HPDE6-E6E7 (cell line): Measurements from ENCODE around the gene EBP.

Source experiments
- DNase-seq: peaks from one replicate; pipeline ENCODE4 v3.0.0; 2011; ENCODE audit warnings: missing footprints; ENCODE audit errors: extremely low spot score

EBP gene

DNA sequence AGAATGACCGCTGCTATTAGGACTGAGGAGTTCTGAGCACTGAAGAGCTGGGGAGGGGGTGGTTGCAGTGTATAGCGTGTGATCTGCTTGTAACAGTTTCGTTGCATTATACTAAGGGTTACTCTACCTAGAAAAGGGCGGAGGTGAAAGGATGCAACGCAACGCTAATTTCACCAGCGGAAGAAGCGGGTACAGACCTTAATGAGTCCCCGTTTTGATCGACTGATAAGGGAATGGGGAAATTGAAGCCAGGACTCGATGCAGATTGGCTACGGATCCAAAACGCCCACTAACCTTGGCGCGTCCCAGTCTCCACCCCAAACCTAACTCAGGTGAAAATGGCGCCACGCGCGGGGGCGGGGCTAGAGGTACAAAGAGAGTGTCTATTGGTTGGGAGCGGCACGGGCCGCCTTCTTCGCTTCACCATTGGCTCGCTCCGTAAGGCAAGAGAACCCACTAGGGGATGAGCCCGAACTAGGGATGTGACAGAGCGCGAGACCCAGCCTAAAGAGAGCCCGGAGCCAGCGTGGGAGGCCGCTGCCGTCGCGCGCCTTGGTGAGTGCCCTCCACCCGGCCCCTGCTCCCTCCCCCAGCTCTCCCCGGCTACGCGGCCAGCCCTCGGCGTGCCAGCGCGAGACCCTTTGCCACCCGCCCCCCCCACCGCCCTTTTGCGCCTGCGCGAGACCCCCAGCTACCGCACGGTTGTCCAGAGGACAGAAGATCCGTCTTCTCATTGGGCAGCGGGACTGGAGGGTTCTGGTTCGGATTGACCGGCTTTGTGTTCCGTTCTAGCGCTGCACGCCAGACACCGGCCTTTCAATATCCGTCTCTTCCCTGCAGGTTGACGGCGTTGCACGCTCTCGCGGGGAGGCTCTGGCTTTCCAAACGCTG is at the start of gene EBP:
Gene EBP (plus strand): TSS at position 456 of the 891 bp plus-strand sequence. CDS start 1,964 bp downstream, outside the sequence.
- DNase-seq: peak; percentile 84

DNA sequence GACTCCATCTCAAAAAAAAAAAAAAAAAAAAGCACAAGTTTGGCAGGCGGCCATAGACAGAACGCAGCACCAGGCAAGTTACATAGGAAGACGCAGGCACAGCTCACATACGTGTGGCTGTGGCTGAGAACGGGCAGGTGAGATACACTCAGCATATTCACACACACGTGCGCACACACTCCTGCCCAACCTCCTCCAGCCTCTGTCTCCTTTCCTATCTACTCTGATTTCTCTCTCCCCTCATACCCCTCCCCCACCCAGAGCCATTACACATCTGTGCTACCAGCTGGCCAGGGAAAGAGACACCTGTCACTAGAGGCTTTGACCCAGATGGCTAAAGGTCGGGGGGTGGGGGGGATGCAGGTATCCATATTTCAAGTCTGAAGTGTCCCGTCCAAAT is 49.4 kb upstream of the EBP start:
- DNase-seq: no peak

DNA sequence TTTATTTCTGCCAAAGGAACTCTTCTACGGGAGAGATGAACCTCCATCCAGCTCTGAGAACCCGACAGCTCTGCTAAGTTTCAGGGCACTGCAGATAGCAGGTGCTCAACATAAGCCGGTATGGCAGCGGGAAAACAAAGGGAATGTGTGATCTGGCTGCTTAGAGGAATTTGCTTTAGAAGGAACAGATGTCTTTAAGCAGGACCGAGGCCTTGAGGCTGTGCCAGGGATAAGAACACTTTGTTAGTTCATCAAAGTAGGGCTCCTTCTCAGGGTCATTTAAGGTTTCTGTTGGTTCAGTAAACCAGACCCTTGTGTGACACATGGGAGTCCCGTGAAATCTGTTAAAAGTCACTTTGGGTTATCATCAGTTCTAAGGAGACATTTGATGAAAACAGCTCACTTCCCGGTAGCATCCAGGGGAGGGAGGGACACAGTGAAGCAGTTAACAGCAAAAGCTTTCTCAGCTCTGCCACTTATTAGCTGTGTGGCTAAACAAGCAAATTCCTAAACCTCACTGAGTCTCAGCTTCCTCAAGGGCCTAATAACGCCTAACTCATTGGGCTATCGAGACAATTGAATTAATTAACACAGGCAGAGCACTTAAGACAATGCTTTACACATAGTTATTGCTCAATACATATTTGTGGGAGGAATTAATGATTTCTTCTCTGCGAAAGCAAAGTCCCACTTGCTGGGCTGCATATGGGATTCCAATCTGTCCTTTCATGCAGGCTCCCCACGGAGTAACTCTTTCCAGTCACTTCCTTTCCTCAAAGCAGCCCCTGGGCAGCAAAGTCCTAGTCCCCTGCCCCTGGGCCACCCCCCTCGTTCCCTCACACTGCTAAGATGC is 48.5 kb upstream of the EBP start:
- DNase-seq: no peak

DNA sequence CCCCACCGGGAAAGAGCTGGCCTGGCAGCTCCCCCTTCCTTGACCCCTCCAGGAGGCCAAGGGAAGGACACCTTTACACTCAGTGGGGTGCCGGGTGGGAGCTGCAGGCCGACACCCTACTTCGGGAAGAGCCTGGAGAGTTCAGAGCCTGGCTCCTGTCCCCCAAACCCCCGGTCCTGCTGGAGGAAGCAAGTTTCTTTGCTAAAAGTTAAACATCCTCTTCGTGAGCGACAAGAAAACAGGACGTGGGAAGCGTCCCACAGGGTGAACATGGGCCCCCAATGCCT is 48.0 kb upstream of the EBP start:
- DNase-seq: no peak

DNA sequence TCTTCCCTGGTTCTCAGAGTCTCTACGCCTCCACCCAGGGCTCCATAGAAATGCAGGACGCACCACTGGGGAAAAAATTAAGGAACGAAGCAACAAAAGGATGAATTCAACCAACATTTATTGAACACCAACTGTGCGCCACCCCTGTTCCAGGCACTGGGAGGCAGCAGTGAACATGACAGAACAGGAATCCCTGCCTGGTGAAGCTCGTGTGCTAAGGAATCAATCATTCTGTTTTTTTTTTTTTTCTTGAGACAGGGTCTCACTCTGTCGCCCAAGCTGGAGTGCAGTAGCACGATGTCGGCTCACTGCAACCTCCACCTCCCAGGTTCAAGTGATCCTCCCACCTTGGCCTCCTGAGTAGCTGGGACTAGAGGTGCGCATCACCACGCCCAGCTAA is 47.5 kb upstream of the EBP start:
- DNase-seq: no peak

DNA sequence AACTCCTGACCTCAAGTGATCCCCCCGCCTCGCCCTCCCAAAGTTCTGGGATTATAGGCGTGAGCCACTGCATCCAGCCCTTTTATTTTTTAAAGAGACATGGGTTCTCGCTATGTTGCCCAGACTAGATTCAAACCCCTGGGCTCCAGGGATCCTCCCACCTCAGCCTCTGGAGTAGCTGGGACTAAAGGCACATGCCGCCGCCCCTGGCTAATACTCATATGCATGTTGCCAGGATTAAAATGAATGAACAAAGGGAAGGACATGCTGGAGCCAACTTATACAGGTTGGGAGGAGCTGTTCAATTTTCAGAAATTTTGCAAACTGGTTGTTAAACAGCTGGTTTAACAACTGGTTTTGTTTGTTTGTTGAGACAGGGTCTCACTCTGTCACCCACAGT is 47.0 kb upstream of the EBP start:
- no peak for DNase-seq

DNA sequence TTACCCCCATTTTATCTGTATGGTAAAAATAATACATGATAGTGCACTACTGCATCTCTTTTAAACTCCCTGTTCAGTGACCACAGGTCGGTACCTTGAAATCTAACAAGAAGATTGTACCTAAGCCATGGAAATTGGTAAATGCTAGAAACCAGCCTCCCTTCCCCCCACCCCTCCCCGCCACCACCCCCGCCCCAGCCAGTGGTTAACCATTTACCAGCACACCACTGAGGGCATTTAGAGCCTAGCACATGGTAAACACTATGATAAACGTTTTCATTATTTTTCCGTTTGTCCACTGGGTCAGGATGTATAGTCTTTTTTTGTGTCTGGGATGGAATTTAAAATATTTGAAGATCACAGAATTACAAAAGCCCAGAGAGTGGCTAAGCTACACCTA is 46.3 kb upstream of the EBP start:
- no peak for DNase-seq

DNA sequence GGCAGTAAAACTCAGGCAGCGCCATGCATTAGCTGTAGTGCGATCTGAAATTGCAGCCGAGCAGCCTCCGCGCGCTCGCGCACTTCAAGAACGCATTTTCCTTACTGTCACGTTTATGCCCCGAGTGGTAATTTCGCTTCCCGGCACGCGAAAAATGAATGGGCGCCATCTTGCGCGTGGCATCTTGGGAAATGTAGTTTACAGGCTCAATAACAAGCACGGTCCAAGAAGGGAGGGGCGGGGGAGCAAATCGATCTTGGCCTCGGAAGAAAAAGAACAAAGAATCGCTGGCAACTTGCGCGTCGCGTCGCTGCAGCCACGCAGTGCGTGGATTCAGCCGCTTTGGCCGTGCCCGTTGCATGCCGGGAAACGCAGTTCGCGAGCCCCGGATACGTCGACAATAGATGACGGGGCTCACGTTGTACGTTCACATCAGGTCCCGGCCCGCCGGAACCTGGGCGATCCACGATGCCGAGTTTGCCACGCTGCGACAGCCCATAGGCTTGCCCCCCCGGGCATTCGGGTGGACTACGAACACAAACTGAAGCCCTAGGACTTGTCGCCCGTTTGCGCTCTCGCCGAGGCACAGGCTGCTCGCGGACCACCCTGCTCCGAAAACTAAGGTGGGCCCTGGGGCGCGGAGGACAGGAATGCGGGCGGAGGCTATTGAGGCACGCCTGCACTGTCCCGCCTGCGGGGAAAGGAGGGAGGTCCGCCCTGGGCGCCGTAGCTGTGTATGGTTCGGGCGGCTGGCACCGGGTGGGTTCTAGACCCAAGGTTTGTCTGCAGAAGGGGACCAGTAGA is 45.6 kb upstream of the EBP start, which contains the start of gene FTSJ1:
Gene FTSJ1 (plus strand): TSS at position 426 of the 804 bp plus-strand sequence. CDS start 1,849 bp downstream, outside the sequence.
- peak; percentile 69 for DNase-seq

DNA sequence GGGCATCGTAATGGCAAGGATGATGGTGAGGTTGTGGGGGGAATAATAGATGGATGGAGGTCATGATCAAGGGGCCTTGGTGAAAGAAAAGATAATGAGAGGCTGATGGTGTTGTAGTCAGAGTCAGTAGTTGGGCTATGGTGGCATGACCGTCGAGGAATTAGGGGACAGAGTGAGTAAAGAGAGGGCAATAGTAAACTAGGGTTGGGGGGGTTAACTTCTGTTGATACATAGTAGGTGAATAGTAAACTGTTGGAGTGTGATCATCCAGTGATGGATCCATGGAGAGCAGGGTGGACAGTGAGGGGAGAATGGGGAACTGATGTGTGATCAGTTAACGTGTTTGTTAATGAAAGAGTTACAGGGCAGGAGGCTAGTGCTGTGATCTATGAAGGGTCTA is 44.7 kb upstream of the EBP start:
- DNase-seq: no peak

DNA sequence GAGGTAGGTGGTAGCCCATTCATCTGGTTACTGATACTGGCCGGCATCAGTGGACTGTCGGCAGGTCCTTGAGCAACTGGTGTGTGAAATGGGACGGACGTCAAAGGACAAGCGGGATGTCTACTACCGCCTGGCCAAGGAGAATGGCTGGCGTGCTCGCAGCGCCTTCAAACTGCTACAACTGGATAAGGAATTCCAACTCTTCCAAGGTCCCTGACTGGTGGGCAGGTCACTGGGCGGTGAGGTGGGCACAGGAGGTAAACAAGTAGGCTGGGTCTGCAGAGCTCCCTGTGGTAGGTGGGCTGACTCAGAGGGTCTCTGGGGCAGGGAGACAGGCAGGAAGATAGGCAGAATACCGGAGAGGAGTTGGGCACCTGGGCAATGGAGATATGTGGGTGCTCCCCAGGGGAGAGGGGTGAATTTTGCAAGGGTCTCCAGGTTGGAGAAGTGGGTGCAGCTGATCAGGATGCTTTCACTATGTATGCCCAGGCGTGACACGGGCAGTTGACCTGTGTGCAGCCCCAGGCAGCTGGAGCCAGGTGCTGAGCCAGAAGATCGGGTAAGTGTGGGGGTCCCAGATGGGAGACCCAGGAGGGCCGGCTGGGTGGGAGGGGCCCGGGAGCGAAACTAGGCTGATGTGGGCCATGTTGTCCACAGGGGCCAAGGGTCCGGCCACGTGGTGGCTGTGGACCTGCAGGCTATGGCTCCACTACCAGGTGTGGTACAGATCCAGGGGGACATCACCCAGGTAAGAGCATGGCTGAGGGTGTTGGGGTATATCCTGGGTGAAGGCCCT is 43.5 kb upstream of the EBP start:
- no peak for DNase-seq

DNA sequence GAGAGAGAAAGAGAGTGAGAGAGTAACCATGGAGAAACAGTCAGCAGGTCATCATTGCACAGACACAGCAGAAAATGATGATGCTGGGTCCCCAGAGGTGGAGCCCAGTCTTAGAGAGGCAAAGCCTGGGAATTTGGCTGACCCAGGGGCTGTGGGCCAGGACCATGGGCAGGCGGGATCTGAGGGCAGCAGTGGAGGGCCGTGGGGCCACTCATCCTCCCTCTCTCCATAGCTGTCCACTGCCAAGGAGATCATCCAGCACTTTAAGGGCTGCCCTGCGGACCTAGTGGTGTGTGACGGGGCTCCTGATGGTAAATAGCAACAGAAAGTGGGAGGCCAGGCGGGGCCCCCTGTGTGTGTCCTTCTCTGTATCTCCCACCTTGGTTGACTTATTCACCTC is 42.8 kb upstream of the EBP start:
- no peak for DNase-seq

DNA sequence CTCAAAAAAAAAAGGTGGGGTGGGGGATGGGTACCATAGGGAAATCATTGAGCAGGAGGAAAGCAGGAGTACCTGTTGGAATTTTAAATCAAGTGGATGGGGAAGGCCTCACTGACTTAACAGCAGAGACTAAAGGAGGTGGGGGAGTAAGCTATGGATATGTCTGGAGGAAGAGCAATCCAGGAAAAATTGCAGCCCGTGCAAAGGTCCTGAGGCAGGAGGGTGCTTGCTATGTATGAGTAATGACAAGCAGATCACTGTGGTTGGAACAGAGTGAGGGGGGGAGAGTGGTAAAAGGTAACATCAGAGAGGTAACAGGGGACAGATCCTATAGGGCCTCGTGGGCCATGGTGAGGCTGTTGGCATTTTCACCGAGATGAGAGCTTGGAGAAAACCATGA is 41.5 kb upstream of the EBP start:
- no peak for DNase-seq

DNA sequence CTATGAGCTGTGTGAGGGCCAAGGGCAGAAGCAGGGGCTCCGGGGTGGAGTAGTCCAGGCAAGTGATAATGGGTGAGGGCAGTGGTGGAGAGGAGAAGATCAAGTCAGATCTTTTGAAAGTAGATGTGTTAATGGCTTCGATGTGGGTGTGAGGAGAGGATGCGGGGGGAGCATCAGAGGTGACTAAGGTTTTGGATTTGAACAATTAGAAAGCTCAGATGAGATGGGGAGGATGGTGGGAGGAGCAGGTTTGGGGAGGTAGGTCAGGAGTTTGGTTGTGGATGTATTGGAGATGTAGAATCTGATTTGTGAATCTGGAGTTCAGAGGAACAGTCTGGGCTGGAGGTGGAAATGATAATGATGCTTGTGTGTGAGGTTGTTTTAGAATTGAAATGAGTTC is 41.0 kb upstream of the EBP start:
- no peak for DNase-seq

DNA sequence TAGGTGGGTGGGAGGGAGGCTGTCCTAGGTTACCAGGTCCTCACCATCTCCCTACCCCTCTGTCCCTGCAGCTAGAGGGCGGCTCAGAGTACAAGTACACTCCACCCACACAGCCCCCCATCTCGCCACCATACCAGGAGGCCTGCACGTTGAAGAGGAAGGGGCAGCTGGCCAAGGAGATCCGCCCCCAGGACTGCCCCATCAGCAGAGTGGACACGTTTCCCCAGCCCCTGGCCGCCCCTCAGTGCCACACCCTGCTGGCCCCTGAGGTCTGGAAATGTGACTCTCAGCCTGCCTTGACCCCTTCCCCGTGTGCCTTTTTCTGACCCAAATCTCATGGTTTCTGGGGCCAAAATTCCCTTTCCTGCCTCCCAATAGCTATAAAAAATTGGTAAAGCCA is 39.1 kb upstream of the EBP start:
- DNase-seq: no peak

DNA sequence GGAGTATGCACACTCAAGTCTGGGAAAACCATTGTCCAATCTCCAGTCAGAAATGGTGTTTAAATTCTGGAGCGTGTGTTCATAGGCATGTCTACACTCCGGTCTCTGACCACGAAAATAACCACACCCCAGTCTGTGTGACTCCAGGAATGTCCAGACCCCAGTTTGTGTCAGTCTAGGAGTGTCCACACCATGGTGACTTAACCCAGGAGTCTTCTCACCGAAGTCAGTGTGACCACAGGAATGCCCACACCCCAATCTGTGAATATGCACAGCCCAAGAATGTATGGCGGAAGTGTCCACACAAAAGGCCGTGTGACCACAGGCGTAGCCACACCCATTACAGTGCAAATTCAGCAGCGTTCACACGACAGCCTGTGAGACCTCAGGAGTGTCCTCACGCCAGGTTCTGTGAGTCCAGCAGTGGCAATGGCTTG is 34.2 kb upstream of the EBP start:
- no peak for DNase-seq

DNA sequence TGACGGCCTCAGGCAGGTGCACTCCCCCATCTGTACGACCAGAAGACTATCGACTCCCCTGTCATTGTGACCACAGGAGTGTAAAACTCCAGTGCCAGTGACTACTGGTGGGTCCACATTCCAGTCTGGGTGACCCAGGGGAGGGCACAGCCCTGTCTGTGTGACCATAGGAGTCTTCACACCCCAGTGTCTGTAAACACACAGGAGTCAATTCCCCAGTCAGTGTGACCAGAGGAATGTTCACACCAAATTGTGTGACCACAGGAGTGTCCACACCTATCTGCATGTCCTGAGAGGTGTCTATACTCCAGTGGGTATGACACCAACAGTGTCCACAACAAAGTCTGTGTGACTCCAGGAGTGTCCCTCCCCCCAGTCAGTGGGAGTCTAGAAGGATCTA is 33.6 kb upstream of the EBP start:
- no peak for DNase-seq

DNA sequence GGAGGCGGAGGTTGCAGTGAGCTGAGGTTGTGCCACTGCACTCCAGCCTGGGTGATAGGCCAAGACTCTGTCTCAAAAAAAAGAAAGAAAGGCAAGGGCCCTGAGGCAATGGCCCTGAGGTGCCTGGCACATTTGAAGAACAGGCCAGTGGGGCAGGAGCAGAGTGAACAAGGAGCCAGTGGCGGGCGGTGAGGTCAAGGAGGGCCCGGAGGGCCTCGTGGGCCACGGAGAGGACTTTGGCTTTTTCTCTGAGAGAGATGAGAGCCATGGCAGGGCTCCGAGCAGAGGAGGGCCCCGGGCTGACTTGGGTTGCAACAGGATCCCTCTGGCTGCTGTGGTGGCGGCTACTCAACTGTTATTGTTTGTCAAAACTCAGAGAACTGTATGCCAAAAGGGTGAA is 32.3 kb upstream of the EBP start:
- no peak for DNase-seq

DNA sequence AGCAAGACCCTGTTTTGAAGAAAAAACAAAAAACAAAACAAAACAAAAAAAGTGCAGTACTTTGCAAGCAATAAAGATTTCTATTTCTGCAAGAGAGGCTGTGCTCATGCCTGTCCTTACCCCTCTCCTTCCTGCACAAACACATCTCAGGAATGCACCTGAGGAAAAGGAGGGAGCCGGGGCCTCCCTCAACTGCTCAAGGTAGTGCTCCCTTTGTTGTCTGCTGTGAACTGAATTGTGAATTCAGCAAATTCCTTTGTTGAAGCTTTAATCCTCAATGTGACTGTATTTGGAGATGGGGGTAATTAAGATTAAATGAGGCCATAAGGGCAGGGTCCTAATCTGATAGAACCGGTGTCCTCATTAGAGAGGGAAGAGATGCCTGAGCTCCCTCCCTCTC is 31.7 kb upstream of the EBP start:
- no peak for DNase-seq

DNA sequence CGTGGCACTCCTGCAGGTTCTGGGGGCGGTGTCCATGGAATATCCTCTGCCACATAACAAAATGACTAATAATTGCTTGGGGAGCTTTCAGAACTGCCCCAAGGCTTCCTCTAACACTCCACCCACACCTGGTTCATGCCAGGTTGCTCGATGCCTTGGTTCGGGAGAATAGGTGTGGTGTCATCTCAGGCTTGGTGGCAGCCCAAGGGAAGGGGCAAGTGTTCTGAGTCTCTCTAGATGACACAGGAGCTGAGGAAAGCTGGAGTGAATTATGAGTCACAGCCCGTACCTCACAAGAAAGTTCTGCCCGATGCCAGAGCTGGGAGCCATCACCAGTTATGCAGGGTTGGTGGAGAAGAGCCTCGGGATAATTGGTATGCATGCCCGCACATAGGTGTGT is 30.9 kb upstream of the EBP start:
- no peak for DNase-seq

DNA sequence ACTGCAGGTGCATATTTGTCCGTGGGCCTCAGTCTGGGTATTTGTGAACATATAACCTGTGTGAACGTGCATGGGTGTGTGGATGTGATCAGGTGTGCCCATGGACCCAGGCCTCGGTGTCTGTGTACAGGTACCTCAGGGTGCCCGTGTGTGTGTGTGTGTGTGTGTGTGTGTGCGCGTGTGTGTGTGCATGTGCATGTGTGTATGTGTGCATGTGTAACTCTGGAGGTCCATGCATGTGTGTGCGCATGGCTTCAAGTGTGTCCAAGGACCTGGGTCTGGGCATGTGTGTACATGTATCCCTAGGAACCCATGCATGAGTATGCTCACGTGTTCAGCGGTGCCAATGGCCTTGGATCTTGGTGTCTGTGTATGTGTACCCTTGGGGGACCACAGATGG is 29.8 kb upstream of the EBP start:
- DNase-seq: no peak

DNA sequence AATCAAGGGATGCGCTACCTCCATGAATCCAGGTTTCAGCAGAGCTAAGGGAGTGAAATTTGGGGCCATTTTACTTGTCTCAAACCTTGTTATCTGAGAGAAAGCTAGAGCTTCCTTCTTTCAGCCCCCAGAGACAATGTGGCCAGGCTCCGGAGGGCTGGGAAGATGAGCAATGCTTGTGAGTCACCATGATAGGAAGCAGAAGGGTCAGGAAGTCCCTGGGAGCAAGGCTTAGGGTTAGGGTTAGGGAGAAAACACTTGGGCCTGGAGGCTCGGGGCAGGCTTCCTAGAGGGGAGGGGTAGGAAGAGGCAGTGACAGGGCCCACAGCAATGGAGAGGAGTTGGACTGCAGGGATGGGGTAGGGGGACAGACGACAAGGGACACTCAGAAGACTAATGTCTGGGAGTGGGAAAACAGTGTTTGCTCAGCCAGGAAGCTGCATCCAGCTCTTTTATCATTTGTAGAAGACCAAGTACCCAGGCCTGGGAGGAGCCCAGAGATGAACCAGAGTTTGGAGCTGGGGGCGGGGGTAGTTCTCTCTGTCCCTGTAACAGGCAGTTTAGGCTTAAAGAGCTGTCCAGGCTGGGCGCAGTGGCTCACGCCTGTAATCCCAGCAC is 29.2 kb upstream of the EBP start:
- no peak for DNase-seq
